Trophoblast cell (in vitro differentiated cells and primary cell): ENCODE results near the gene CTIF.

Source experiments
- DNase-seq, 2 donors: peaks; one replicate each; pipeline ENCODE4 v3.0.0-alpha.2; 2016
- H2AFZ ChIP-seq: 2 replicates; pipeline ENCODE4 v1.6.1; 2013; ENCODE audit warnings: low read length, moderate library complexity, mild to moderate bottlenecking; ENCODE audit not compliant: insufficient read depth, poor library complexity
- H2AK5ac ChIP-seq: 2 replicates; pipeline ENCODE4 v1.6.1; 2013; ENCODE audit warnings: mild to moderate bottlenecking, low read length
- H2BK120ac ChIP-seq: 2 replicates; pipeline ENCODE4 v1.6.1; 2013; ENCODE audit warnings: low read length, mild to moderate bottlenecking, moderate library complexity; ENCODE audit not compliant: insufficient read depth, poor library complexity
- H2BK12ac ChIP-seq: 2 replicates; pipeline ENCODE4 v1.6.1; 2013; ENCODE audit warnings: mild to moderate bottlenecking, low read length, moderate library complexity
- H2BK5ac ChIP-seq: 2 replicates; pipeline ENCODE4 v1.6.1; 2013; ENCODE audit warnings: low read length, low read depth, moderate library complexity, mild to moderate bottlenecking; ENCODE audit not compliant: poor library complexity
- H3K14ac ChIP-seq: 2 replicates; pipeline ENCODE4 v1.6.1; 2013; ENCODE audit warnings: mild to moderate bottlenecking, low read length
- H3K18ac ChIP-seq: 2 replicates; pipeline ENCODE4 v1.6.1; 2013; ENCODE audit warnings: mild to moderate bottlenecking, low read length
- H3K23ac ChIP-seq: 2 replicates; pipeline ENCODE4 v1.6.1; 2013; ENCODE audit warnings: low read length
- H3K27ac ChIP-seq: 2 replicates; pipeline ENCODE4 v1.5.1; 2013; ENCODE audit warnings: low read depth, mild to moderate bottlenecking, inconsistent platforms, low read length, moderate library complexity
- H3K27me3 ChIP-seq: 2 replicates; pipeline ENCODE4 v1.6.1; 2013; ENCODE audit warnings: inconsistent platforms, mild to moderate bottlenecking, low read length, moderate library complexity; ENCODE audit not compliant: insufficient read depth
- H3K36me3 ChIP-seq, 2 experiments: 1 replicate in 1 of 2; 2 replicates in 1 of 2; pipeline ENCODE4 v1.6.1; 2013; ENCODE audit warnings: low read length in 2 of 2, mild to moderate bottlenecking in 2 of 2, moderate library complexity in 1 of 2; ENCODE audit not compliant: insufficient read depth in 2 of 2, control insufficient read depth in 1 of 2
- H3K4ac ChIP-seq: 2 replicates; pipeline ENCODE4 v1.6.1; 2013; ENCODE audit warnings: low read depth, mild to moderate bottlenecking, low read length, moderate library complexity
- H3K4me1 ChIP-seq, 2 experiments: 1 replicate in 1 of 2; 2 replicates in 1 of 2; pipeline ENCODE4 v1.6.1; 2013; ENCODE audit warnings: low read length in 2 of 2, mild to moderate bottlenecking in 2 of 2, moderate library complexity in 1 of 2; ENCODE audit not compliant: insufficient read depth in 2 of 2, control insufficient read depth in 1 of 2
- H3K4me2 ChIP-seq: 2 replicates; pipeline ENCODE4 v1.6.1; 2013; ENCODE audit warnings: inconsistent platforms, mild to moderate bottlenecking, low read length, moderate library complexity
- H3K4me3 ChIP-seq: 2 replicates; pipeline ENCODE4 v1.5.1; 2013; ENCODE audit warnings: mild to moderate bottlenecking, low read depth, low read length, inconsistent platforms
- H3K79me1 ChIP-seq: one replicate; pipeline ENCODE4 v1.6.1; 2013; ENCODE audit warnings: low read length
- H3K79me2 ChIP-seq: 2 replicates; pipeline ENCODE4 v1.6.1; 2013; ENCODE audit warnings: low read length, mild to moderate bottlenecking; ENCODE audit not compliant: control insufficient read depth, insufficient read depth, poor library complexity
- H3K9ac ChIP-seq: 2 replicates; pipeline ENCODE4 v1.6.1; 2013; ENCODE audit warnings: mild to moderate bottlenecking, low read length
- H3K9me3 ChIP-seq: 2 replicates; pipeline ENCODE4 v1.6.1; 2013; ENCODE audit warnings: low read depth, mild to moderate bottlenecking, control low read depth, inconsistent platforms, low read length; ENCODE audit not compliant: insufficient read depth
- H4K12ac ChIP-seq: 2 replicates; pipeline ENCODE4 v1.6.1; 2013; ENCODE audit warnings: low read depth, mild to moderate bottlenecking, low read length, moderate library complexity
- H4K8ac ChIP-seq: 2 replicates; pipeline ENCODE4 v1.6.1; 2013; ENCODE audit warnings: low read depth, mild to moderate bottlenecking, low read length, moderate library complexity
- H4K91ac ChIP-seq: one replicate; pipeline ENCODE4 v1.6.1; 2013; ENCODE audit warnings: low read depth, mild to moderate bottlenecking, low read length, moderate library complexity
- WGBS: extraction: QIAGEN DNeasy Blood & Tissue Kit; methylation state at CpG from one replicate; pipeline ENCODE4 v1.1.7; 2013; ENCODE audit warnings: missing lambda C conversion rate; ENCODE audit not compliant: insufficient read length, insufficient coverage; ENCODE audit errors: extremely low coverage; 5-methylcytosine and 5-hydroxymethylcytosine counted together

CTIF gene

DNA sequence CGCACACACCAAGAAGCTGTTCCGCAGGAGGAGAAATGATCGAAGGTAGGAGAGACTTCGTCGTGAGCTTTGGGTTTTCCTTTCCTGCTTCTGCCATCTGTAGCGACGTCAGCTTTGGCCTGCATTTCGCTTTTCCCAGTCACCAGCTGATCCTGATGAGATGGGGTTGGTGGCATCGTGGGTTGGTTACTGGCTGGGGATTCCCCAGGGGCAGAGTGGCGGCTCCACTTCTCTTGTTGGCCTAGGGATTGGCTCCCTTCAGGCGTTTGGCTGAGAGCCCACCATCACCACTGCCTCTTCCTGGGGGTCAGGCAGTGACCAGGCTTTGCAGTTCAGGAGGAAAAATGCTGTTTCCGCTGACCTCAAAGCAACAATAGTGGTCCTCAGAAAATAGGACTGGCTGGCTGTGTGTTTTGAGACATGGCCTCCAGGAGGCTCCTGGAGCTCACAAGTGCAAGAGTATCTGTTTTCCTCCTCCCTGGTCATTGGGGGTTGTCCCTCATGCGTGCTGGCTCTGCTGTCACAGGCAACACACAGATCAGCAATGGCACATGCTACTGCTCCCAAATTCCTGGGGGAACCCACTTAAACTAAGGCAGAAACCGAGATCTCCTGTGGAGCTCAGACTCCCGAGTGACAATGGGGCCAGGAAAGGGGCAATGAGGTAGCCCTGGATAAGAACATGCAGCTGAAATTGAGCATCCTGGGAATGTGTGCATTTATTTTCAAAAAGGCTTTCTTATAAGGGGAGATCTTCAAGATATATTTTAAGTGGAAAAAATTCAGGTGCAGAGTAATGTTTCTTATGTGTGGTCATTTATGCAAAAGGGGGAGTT lies 173.0 kb downstream of the CTIF start:
- peak overlapping the region; percentile 48 for H4K91ac ChIP-seq
- no CpG with 5 or more reads among the region's 15 CpGs for WGBS
- peaks cover 0 to 2% of the 10 kb centered on the region in 2 experiments for H3K4me1 ChIP-seq
- no peak overlapping the region for H3K4ac ChIP-seq
- H3K79me1 ChIP-seq, result no peaks in the 10 kb centered on the region
- no peak overlapping the region for H3K18ac ChIP-seq
- no peaks in the 10 kb centered on the region for H3K9me3 ChIP-seq
- no peaks in the 10 kb centered on the region for H3K79me2 ChIP-seq
- no peak overlapping the region for H3K23ac ChIP-seq
- DNase-seq, result peak in 1 of 2 donors; percentile 7
- no peak overlapping the region for H2AK5ac ChIP-seq
- H3K9ac ChIP-seq, result no peak overlapping the region
- H2BK12ac ChIP-seq, result no peak overlapping the region
- H3K4me3 ChIP-seq, result no peak overlapping the region
- H3K4me2 ChIP-seq, result no peak overlapping the region
- H4K12ac ChIP-seq, result no peak overlapping the region
- no peak overlapping the region for H4K8ac ChIP-seq
- no peak overlapping the region for H3K14ac ChIP-seq
- no peak overlapping the region for H2BK5ac ChIP-seq
- no peak overlapping the region for H2BK120ac ChIP-seq
- peaks cover 0 to 5% of the 10 kb centered on the region in 2 experiments for H3K36me3 ChIP-seq
- H3K27me3 ChIP-seq, result no peaks in the 10 kb centered on the region
- no peak overlapping the region for H3K27ac ChIP-seq
- H2AFZ ChIP-seq, result no peak overlapping the region

GRCh38 chr18:48713309-48713708 lies 174.5 kb downstream of the CTIF start:
- no peak overlapping the region for H3K27ac ChIP-seq
- H2AFZ ChIP-seq, result no peak overlapping the region
- H3K36me3 ChIP-seq, result peaks cover 1 to 7% of the 10 kb centered on the region in 2 experiments
- H3K14ac ChIP-seq, result no peak overlapping the region
- no peak overlapping the region for H3K4me3 ChIP-seq
- H3K79me1 ChIP-seq, result no peaks in the 10 kb centered on the region
- H3K79me2 ChIP-seq, result no peaks in the 10 kb centered on the region
- no peak overlapping the region for H3K18ac ChIP-seq
- H4K8ac ChIP-seq, result no peak overlapping the region
- no peaks in the 10 kb centered on the region for H3K27me3 ChIP-seq
- no peak overlapping the region for H2BK12ac ChIP-seq
- no peak overlapping the region for H2BK120ac ChIP-seq
- peaks cover 0 to 2% of the 10 kb centered on the region in 2 experiments for H3K4me1 ChIP-seq
- no peak overlapping the region for H2BK5ac ChIP-seq
- no peak for DNase-seq
- H3K4me2 ChIP-seq, result no peak overlapping the region
- no peaks in the 10 kb centered on the region for H3K9me3 ChIP-seq
- H4K12ac ChIP-seq, result no peak overlapping the region
- H3K9ac ChIP-seq, result no peak overlapping the region
- H3K23ac ChIP-seq, result no peak overlapping the region
- peak overlapping the region; percentile 40 for H4K91ac ChIP-seq
- no peak overlapping the region for H2AK5ac ChIP-seq
- WGBS, result no CpG with 5 or more reads among the region's 14 CpGs
- H3K4ac ChIP-seq, result no peak overlapping the region

DNA sequence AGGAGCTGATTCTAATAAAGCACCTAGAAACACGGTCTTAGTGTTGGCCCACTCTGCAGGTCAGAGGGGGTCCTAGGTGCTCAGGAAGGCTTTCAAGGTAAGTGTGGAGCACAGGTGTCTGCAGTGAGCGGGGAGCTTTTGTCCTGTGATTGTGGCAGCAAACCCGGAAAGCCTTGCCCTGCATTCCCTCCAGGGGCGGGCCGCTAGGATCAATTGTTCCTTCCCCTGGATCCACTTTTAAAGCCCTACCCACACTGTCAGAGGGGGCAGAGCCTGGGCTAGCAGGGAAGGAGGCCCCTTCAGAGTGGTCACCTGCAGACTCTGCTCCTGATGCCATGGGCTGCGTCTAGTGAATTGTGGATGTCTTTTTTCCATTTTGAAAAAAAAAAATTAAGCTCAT lies 176.0 kb downstream of the CTIF start:
- Histone ChIP-seq H2BK12ac (no peak overlapping the region), H3K27me3 (no peaks in the 10 kb centered on the region), H2AFZ (no peak overlapping the region), H3K79me2 (no peaks in the 10 kb centered on the region), H3K9me3 (no peaks in the 10 kb centered on the region), H3K9ac (no peak overlapping the region), H3K4me1 (peaks cover 0 to 2% of the 10 kb centered on the region in 2 experiments), H3K4me2 (no peak overlapping the region), H3K23ac (no peak overlapping the region), H3K4me3 (no peak overlapping the region), H3K79me1 (no peaks in the 10 kb centered on the region), H2BK5ac (no peak overlapping the region), H3K36me3 (peaks cover 3 to 9% of the 10 kb centered on the region in 2 experiments), H4K8ac (no peak overlapping the region), H2AK5ac (no peak overlapping the region), H2BK120ac (no peak overlapping the region), H4K12ac (no peak overlapping the region), H4K91ac (no peak overlapping the region), H3K27ac (no peak overlapping the region), H3K4ac (no peak overlapping the region), H3K18ac (no peak overlapping the region), H3K14ac (no peak overlapping the region)
- DNase-seq, result no peak
- no CpG with 5 or more reads among the region's 6 CpGs for WGBS

GRCh38 chr18:48715711-48716361 lies 177.0 kb downstream of the CTIF start:
- Histone ChIP-seq H3K23ac (no peak overlapping the region), H3K79me2 (no peaks in the 10 kb centered on the region), H2BK120ac (no peak overlapping the region), H3K36me3 (peaks cover 3 to 10% of the 10 kb centered on the region in 2 experiments), H2AK5ac (no peak overlapping the region), H3K4me3 (no peak overlapping the region), H3K4me2 (no peak overlapping the region), H2BK5ac (no peak overlapping the region), H2AFZ (no peak overlapping the region), H3K14ac (no peak overlapping the region), H3K4me1 (peaks cover 4 to 7% of the 10 kb centered on the region in 2 experiments), H2BK12ac (no peak overlapping the region), H3K27me3 (no peaks in the 10 kb centered on the region), H4K91ac (no peak overlapping the region), H4K12ac (no peak overlapping the region), H3K4ac (no peak overlapping the region), H3K9me3 (no peaks in the 10 kb centered on the region), H3K27ac (no peak overlapping the region), H3K79me1 (no peaks in the 10 kb centered on the region), H3K9ac (no peak overlapping the region), H3K18ac (no peak overlapping the region), H4K8ac (no peak overlapping the region)
- DNase-seq, result peak; percentile 11 to 15
- WGBS, result no CpG with 5 or more reads among the region's 10 CpGs
